ENCODE measurements around the gene MAN2C1.
"Not testable (repeated sequence)": the region's sequence is repeated elsewhere in the genome, so short reads cannot be mapped to it uniquely, and the experiment has no call there.

MAN2C1 gene

DNA sequence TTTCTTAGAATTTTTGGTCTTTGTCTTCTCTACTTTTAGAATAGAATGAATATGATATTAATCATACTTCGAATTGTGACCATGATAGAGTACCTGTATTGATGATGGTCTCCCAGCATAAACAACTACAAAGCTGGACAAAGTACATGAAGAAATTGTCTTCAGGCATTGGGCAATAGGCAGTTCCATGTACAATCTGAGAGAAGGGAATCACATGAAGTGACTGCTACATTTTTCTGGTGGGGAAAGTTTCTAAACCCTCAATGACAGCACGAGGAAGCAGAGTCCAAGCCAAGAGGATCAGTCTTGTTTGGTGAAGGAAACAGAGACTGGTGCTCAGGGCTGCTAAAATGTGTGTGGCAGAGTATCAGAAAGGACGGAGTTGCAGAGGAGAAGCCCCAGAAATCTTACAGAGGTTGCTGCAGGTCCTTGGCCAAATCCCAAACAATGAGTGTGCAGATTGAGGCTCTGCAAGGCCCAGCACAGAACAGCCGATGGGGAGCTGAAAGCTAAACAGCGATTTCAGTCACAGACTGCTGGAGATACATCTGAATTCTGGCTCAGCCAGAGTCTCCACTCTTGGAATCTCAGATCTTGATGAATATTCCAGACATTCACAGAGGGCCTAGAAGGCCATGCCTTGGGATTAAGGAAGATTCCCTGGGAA, 49.0 kb downstream of the MAN2C1 start:
- DNase-seq (ENCODE audit: low read depth), result not testable (repeated sequence)

DNA sequence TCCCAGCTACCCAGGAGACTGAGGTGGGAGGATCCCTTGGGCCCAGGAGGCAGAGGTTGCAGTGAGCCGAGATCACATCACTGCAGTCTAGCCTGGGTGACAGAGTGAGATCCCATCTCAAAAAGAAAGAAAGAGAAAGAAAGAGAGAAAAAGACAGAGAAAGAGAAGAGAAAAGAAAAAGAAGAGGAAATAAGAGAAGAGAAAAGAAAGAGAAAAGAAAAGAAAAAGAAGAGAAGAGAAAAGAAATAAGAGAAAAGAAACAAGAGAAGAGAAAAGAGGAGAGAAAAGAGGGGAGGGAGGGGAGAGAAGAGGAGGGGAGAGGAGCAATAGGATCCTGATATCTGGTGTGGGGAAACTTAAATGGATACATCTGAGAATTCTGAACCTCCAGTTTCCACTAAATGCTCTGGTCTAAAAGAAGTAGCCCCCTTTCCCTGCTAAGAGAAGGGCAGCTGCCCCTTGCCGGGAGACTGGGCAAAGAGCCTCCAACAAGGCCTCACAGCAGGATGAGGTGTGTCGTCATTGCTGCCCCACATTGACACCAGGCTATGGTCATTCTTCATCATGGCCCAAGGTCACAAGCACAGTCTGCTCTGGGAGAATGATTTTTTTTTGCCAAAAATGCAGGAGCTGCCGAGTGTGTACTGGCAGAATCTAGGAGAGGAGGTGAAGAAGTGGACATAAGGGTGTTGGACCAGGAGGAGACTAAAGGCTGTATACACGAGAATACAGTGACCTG, 53.7 kb downstream of the MAN2C1 start:
- H3K4me3 ChIP-seq (ENCODE audit: low read depth, low read length), result no peak overlapping the region
- DNase-seq (ENCODE audit: low read depth), result no peak

More for the DNA sequence above, 49.0 kb downstream of the MAN2C1 start:
- not testable (repeated sequence) for H3K4me3 ChIP-seq (ENCODE audit: low read depth, low read length)

DNA sequence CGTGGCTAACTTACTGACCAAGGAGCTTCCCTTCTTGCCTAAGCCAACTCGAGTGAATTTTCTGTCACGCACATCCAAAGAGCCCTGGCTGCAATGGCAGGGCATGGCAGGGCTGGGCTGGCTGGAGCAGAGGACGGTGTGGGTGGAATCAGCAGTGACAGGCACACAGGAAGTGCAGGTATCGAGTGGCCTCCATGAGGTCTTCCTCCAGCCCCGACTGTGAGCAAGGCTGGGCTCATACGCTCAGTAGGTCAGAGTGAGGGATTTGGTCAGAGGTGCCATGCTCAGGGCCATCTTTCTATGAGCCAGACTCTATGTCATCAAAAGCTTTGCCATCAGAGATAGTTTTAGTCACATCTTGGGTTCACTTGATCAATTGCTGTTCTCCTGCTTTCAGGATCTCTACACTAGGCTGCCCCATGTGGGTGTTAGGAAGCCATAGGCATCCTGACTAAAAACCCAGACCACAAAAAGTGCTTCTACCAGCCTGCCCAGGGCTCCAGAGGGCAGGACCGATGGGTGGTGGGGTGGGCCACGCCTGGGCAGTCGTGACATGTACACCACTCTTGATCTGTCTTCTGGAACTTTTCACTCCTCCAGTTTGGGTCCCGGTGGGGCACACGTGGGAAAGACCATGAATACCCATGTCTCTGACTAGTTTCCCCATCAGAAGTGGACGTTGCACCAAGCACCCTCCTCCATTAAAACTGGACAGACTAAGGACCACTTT, 55.1 kb downstream of the MAN2C1 start:
- no peak for DNase-seq (ENCODE audit: low read depth)
- no peak overlapping the region for H3K4me3 ChIP-seq (ENCODE audit: low read depth, low read length)

DNA sequence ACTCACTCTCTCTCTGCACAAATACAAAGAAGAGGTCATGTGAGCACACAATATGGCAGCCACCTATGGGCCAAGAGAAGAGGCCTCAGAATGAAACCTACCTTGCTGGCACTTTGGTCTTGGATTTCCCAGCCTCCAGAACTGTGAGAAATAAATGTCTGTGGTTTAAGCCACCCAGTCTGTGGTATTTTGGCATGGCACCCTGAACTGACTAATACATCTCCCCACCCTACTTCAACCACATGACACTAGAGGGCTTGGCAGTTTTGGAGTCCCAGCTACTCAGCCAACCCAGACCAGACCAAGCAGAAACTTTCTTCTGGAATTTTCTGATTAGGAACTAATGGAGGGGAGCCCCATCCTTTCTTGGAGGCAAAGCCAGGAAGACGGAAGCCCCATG, 55.9 kb downstream of the MAN2C1 start:
- H3K4me3 ChIP-seq (ENCODE audit: low read depth, low read length); DNase-seq (ENCODE audit: low read depth): not testable (repeated sequence)

DNA sequence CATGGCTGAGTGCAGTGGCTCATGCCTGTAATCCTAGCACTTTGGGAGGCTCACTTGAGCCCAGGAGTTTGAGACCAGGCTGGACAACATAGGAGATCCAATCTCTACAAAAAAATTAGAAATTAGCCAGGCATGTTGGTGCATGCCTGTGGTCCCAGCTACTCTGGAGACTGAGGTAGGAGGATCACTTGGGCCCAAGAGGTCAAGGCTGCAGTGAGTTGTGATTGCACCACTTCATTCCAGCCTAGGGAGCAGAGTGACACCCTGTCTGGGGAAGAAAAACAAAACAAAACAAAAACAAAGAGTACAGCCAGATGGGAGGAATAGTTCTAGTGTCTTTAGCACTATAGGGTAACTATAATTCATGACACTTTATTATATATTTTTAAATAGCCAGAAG, 58.7 kb downstream of the MAN2C1 start:
- DNase-seq (ENCODE audit: low read depth), result no peak
- no peak overlapping the region for H3K4me3 ChIP-seq (ENCODE audit: low read depth, low read length)

DNA sequence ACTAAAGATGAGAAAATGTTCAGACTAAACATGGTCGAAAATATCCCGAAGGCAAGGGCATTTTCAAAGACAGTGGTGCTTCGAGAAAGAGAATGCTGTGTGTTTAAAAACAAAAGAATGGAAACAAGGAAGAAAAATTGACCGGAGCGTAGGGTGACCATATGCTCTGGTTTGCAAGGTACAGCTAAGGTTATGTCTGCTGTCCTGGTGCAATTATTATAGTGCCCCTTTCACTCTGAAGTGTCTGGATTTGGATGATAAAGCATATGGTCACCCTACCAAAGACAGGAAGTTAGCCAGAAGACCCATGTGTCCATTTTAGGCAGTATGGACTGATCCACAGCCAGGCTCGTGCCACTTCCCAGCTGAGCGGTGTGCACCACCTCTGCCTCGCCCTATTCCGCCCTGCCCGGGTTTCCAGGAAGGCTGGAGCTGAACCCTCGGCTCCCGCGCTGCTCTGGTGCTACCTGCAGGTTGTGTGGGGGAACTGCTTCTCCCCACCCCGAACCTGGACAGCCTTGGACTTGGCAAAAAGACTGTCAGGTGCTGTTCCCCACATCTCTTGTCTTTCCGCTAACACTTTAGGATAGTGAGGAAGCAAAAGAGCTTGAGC, 60.5 kb downstream of the MAN2C1 start:
- H3K4me3 ChIP-seq (ENCODE audit: low read depth, low read length), result no peak overlapping the region
- DNase-seq (ENCODE audit: low read depth), result no peak

DNA sequence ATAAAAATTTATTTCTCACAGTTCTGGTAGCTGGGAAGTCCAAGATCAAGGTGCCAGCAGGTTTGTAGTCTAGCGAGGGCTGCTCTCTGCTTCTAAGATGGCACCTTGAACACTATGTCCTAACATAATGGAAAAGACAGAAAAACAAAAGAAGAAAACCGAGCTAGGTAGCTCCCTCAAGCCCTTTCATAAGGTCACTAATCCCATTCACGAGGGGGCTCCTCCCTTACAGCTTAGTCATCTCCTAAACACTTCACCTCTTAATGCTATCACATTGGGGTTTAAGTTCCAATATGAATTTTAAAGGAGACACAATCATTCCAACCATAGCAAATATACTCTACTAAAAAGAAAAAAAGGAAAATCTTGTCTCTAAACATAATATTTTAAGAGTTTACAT, 62.2 kb downstream of the MAN2C1 start:
- H3K4me3 ChIP-seq (ENCODE audit: low read depth, low read length), result no peak overlapping the region
- DNase-seq (ENCODE audit: low read depth), result no peak
